Endothelial cell of umbilical vein (primary cell): Measurements from ENCODE around the gene THBD.

ENCODE experiments used
- CTCF ChIP-seq, 2 donors: IDR thresholded peaks; 1 replicate in 1 of 2; 2 replicates in 1 of 2; pipeline ENCODE4 v1.5.1; 2011; ENCODE audit warnings: low read length in 2 of 2, mild to moderate bottlenecking in 2 of 2, moderate library complexity in 2 of 2, control low read depth in 1 of 2, inconsistent platforms in 1 of 2, low read depth in 1 of 2; ENCODE audit not compliant: insufficient read depth in 1 of 2; ENCODE audit errors: extremely low read depth in 1 of 2
- EZH2 ChIP-seq: IDR thresholded peaks from 2 replicates; pipeline ENCODE4 v1.6.1; 2012; ENCODE audit warnings: borderline replicate concordance, low read depth, mild to moderate bottlenecking, moderate library complexity, low read length, inconsistent platforms; ENCODE audit not compliant: severe bottlenecking
- FOS ChIP-seq: IDR thresholded peaks from 2 replicates; pipeline ENCODE4 v1.6.1; 2011; ENCODE audit warnings: mild to moderate bottlenecking, low read length, moderate library complexity, borderline replicate concordance; ENCODE audit not compliant: insufficient read depth
- JUN ChIP-seq: IDR thresholded peaks from 2 replicates; pipeline ENCODE4 v1.6.1; 2011; ENCODE audit warnings: borderline replicate concordance, low read depth; ENCODE audit not compliant: insufficient read length, insufficient read depth
- MAX ChIP-seq: IDR thresholded peaks from 2 replicates; pipeline ENCODE4 v1.6.1; 2011; ENCODE audit not compliant: insufficient read depth, insufficient read length
- MYC ChIP-seq: IDR thresholded peaks from one replicate; pipeline ENCODE4 v1.6.1; 2011; ENCODE audit warnings: mild to moderate bottlenecking, low read depth, low read length
- POLR2A ChIP-seq: IDR thresholded peaks from 2 replicates; pipeline ENCODE4 v1.6.1; 2012; ENCODE audit warnings: low read depth, mild to moderate bottlenecking, control low read depth, low read length
- POLR2AphosphoS5 ChIP-seq: IDR thresholded peaks from 2 replicates; pipeline ENCODE4 v1.6.1; 2012; ENCODE audit warnings: low read depth, mild to moderate bottlenecking, control low read depth, low read length, moderate library complexity; ENCODE audit not compliant: insufficient read depth

GRCh38 chr20:23024701-23025100 is 24.8 kb downstream of the THBD start:
- TF ChIP-seq CTCF (IDR thresholded peaks at IDR 0.05; ENCODE audit: extremely low read depth in 1 of 2, insufficient read depth in 1 of 2, low read depth in 1 of 2, low read length in 2 of 2) (no peak), POLR2A (no peak), MAX (no peak), POLR2AphosphoS5 (no peak), EZH2 (no peak), JUN (no peak), MYC (no peak), FOS (no peak)
